Body of pancreas (tissue), 4 donors: ENCODE data around the gene FIGN. TPM values are rescaled to one million over a fixed set of nuclear protein-coding genes. Genes with fewer than 3 reads are reported as not detected.

Experiments
- ATAC-seq: fragments of 150-250 bp; one replicate; pipeline ENCODE4 v1.9.1; 2016
- DNase-seq, 4 donors: peaks; one replicate each; pipeline ENCODE4 v3.0.0-alpha.2; 2019
- H3K27ac ChIP-seq, 4 donors: fragments of 200-600 bp; sonication (generic); 1 replicate in 3 of 4; 2 replicates in 1 of 4; pipeline versions ENCODE4 v1.5.1 to v1.6.1; 2016 to 2019; ENCODE audit warnings: mild to moderate bottlenecking in 1 of 4, mixed read lengths in 1 of 4, moderate library complexity in 1 of 4
- H3K27me3 ChIP-seq, 2 donors: fragments of 200-600 bp; sonication (generic); one replicate each; pipeline ENCODE4 v1.6.0; 2016; ENCODE audit warnings: mild to moderate bottlenecking in 1 of 2
- H3K36me3 ChIP-seq, 2 donors: fragments of 200-600 bp; sonication (generic); replicated peaks in 1 of 2; 2 replicates each; pipeline ENCODE4 v1.5.1; 2016; ENCODE audit warnings: low read depth in 2 of 2; ENCODE audit not compliant: insufficient read depth in 1 of 2
- H3K4me1 ChIP-seq: fragments of 200-600 bp; sonication (generic); one replicate; pipeline ENCODE4 v1.6.0; 2016
- H3K4me3 ChIP-seq, 2 donors: fragments of 200-600 bp; sonication (generic); 1 replicate in 1 of 2; 2 replicates in 1 of 2; pipeline ENCODE4 v1.5.1; 2016 to 2019
- H3K9me3 ChIP-seq, 3 donors: fragments of 200-600 bp; sonication (generic); 1 replicate in 2 of 3; 2 replicates in 1 of 3; pipeline ENCODE4 v1.5.1; 2016
- POLR2A ChIP-seq, 3 donors: fragments of 450-650 bp; IDR thresholded peaks; one replicate each; pipeline ENCODE4 v1.6.1; 2016; ENCODE audit warnings: antibody characterized with exemption in 3 of 3, mild to moderate bottlenecking in 2 of 3
- WGBS, 2 donors: methylation state at CpG; one replicate each; pipeline ENCODE4 v1.1.5; 2017; 5-methylcytosine and 5-hydroxymethylcytosine counted together
- intact Hi-C: fragments of 100-400 bp; cut with DNase I; formaldehyde crosslinking; loops from one replicate; pipeline ENCODE4 v1.15.1; 2023
- total RNA-seq, 2 donors: library from RNA; depleted of rRNA; stranded (reverse); fragments of >200 nt; gene quantifications; one replicate each; pipeline ENCODE4 v1.1.0, GENCODE V29; 2016
- TF ChIP-seq, protein P1 (sequence below), 7 experiments: fragments of 450-650 bp in 4 of 7; fragments of 200-600 bp in 3 of 7; sonication (generic) in 3 of 7; IDR thresholded peaks; one replicate each; pipeline ENCODE4 v1.5.1; 2016 to 2019; ENCODE audit warnings: antibody characterized with exemption in 7 of 7

The FIGN gene
- total RNA-seq, 2 donors from 2014 or later: 3.4 to 4.0 TPM

DNA sequence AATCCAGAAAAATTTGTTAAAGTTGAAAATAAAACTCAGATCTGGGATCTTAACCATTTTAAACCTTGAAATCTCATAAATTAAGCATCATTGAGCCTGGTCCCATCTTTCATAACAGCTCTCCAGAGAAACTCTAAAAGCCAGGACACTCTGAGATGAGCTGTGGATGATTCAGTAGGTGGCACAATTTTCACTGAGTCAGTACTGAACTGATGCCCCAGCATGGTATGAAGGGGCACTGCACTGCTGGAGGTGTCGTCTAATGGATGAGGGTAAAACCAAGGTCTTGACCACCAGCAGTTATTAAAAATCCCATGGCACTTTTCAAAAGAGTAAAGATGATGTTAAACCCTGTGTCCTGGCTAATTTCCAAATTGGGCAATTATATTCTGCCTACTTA, 170.6 kb downstream of the FIGN start:
- DNase-seq (no peak), ATAC-seq (no peak)
- Histone ChIP-seq H3K4me3 (no peak overlapping the region), H3K36me3 (no peaks in the 10 kb centered on the region), H3K27ac (no peak overlapping the region), H3K4me1 (no peaks in the 10 kb centered on the region), H3K9me3 (no peaks in the 10 kb centered on the region), H3K27me3 (no peaks in the 10 kb centered on the region)
- intact Hi-C loops: no loop called here
- 81 to 85% methylated on average over 1 of the region's 1 CpG for WGBS, 2 donors
- no peak for TF ChIP-seq POLR2A (IDR thresholded peaks at IDR 0.05)
- TF ChIP-seq, protein P1, sequence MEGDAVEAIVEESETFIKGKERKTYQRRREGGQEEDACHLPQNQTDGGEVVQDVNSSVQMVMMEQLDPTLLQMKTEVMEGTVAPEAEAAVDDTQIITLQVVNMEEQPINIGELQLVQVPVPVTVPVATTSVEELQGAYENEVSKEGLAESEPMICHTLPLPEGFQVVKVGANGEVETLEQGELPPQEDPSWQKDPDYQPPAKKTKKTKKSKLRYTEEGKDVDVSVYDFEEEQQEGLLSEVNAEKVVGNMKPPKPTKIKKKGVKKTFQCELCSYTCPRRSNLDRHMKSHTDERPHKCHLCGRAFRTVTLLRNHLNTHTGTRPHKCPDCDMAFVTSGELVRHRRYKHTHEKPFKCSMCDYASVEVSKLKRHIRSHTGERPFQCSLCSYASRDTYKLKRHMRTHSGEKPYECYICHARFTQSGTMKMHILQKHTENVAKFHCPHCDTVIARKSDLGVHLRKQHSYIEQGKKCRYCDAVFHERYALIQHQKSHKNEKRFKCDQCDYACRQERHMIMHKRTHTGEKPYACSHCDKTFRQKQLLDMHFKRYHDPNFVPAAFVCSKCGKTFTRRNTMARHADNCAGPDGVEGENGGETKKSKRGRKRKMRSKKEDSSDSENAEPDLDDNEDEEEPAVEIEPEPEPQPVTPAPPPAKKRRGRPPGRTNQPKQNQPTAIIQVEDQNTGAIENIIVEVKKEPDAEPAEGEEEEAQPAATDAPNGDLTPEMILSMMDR (IDR thresholded peaks at IDR 0.05): no peak

DNA sequence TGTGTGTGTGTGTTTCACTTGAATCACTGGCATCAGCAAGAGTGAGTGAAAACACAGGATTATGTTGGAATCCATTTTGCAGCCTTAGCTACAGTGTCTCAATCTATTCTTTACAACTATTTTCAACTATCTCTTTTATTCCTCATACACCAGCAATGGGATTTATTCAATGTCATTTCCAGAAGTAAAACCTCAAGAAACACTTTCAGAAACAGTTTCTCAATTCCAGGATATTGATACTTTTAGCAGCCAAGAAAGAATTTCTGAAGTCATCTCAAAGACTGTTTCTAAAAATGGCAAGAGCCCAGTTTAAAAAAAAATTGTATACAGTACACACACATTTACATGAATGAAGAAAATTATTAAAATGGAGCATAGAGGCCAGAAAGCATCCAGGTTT, 171.6 kb downstream of the FIGN start:
- ATAC-seq (no peak), DNase-seq (no peak)
- Histone ChIP-seq H3K4me3 (no peak overlapping the region), H3K4me1 (no peaks in the 10 kb centered on the region), H3K36me3 (no peaks in the 10 kb centered on the region), H3K27ac (no peak overlapping the region), H3K27me3 (no peaks in the 10 kb centered on the region), H3K9me3 (no peaks in the 10 kb centered on the region)
- intact Hi-C loops: no loop called here
- TF ChIP-seq POLR2A (IDR thresholded peaks at IDR 0.05): no peak
- TF ChIP-seq, protein P1 (IDR thresholded peaks at IDR 0.05): no peak

DNA sequence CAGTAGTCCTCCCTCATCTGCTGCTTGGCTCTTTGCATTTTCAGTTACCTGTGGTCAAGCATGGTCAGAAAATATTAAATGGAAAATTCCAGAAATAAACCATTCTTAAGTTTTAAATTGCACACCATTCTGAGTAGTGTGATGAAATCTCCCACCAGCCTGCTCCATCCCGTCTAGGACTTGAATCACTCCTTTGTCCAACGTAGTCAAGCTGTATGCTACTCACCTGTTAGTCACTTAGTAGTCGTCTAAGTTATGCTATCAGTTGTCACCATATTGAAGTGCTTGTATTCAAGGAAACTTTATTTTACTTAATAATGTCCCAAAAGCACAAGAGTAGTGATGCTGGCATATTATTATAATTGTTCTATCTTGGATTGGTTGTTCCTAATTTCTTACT, 172.5 kb downstream of the FIGN start:
- no peak for TF ChIP-seq POLR2A (IDR thresholded peaks at IDR 0.05)
- no peak for ATAC-seq
- Histone ChIP-seq H3K27me3 (no peaks in the 10 kb centered on the region), H3K4me1 (no peaks in the 10 kb centered on the region), H3K36me3 (no peaks in the 10 kb centered on the region), H3K4me3 (no peak overlapping the region), H3K27ac (no peak overlapping the region), H3K9me3 (no peaks in the 10 kb centered on the region)
- 51 to 62% methylated on average over 3 of the region's 3 CpGs for WGBS, 2 donors
- intact Hi-C loops: no loop called here
- DNase-seq: no peak

DNA sequence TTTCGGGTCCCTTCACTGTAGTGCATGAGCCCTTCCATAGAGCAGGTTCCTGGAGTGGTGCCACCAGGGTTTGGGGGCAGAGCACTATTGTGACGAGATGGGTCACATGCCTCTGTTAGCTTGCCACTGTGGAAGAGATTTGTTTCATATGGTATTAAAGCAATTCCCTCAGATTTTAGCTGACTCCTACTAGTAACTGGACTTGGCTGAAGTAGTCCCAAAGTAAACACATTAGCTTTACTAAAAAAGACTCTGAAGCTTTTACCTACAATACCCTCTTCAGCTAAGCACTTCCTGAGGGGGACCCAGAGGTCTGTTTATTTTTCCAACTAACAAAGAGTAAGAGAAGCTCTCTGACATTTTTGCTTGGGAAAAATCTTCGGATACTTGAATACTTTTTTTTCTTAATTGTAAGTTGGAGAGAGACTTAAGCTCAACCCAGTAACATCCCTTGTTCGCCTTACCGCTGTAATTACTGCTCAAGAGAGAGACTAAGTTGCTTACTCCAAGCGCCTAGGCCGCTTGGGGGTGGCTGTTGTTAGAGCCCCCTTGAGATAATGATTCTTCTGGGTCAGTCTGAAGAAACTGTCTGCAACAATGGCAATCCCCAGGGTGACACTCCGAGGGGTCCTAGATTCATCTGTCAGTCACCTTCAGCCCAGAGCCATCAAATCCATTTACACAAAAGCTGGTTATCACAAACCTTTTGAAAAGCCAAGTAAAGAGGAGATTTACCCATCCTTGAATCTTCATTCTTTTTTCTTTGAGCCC, 177.4 kb downstream of the FIGN start:
- Histone ChIP-seq H3K27ac (no peak overlapping the region), H3K36me3 (no peaks in the 10 kb centered on the region), H3K4me3 (no peak overlapping the region), H3K27me3 (no peaks in the 10 kb centered on the region), H3K9me3 (no peaks in the 10 kb centered on the region), H3K4me1 (no peaks in the 10 kb centered on the region)
- no peak for ATAC-seq
- DNase-seq: no peak
- TF ChIP-seq, protein P1 (IDR thresholded peaks at IDR 0.05): no peak
- no peak for TF ChIP-seq POLR2A (IDR thresholded peaks at IDR 0.05)
- intact Hi-C loops: no loop called here
- 76 to 77% methylated on average over 8 of the region's 8 CpGs for WGBS, 2 donors

DNA sequence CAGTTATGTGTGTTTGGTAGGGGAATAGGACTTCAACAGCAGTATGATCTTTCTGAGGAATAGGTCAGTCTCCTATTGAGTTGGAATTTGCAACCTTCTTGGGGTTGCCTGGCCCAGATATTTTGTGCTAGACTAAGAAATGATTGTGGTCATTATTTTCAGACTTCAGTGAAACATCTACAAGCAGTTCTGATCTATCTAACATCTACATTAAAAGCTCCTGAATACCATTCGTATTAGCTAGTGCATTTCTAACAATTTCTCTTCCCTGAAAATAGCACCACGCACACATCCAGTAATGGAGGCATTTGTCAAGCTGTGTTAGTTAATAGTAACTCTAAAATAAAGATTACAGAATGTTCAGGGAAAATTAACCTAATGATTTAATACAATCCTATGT, 179.3 kb downstream of the FIGN start:
- H3K27ac ChIP-seq: no peak overlapping the region
- DNase-seq (no peak), ATAC-seq (no peak)
- H3K9me3 ChIP-seq: no peaks in the 10 kb centered on the region
- H3K36me3 ChIP-seq: no peaks in the 10 kb centered on the region
- no peak overlapping the region for H3K4me3 ChIP-seq
- H3K4me1 ChIP-seq: no peaks in the 10 kb centered on the region
- WGBS, 2 donors: 56 to 77% methylated on average over 2 of the region's 2 CpGs
- no peak for TF ChIP-seq POLR2A (IDR thresholded peaks at IDR 0.05)
- TF ChIP-seq, protein P1 (IDR thresholded peaks at IDR 0.05): no peak
- no peaks in the 10 kb centered on the region for H3K27me3 ChIP-seq
- intact Hi-C loops: no loop called here
